NCI-H128 (cell line): ENCODE measurements around the gene CAPN5.

Experiments used
- DNase-seq: peaks from one replicate; lab custom pipeline; 2025; ENCODE audit not compliant: unreplicated experiment; lab: John Stamatoyannopoulos, UW

The CAPN5 gene

DNA sequence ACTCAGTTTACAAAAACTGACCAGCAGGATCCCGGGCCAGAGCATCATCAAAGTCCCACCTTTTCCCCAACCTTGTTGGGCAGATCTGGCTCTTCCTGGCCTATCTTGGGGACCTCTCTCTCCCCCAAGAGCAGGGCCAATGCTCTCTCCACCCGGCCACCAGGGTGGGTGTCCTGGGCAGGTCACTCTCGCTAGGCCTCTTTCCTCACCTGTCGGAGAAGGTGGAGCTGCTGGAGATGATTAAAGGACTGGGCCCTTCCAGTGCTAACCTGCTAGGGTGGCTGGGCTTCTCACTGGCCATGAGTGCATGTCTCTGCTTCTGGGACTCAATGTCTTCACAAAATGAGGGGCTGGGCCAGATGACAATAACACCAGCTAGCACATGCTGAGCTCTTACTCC lies 2.9 kb upstream of the CAPN5 start:
- no peak for DNase-seq

DNA sequence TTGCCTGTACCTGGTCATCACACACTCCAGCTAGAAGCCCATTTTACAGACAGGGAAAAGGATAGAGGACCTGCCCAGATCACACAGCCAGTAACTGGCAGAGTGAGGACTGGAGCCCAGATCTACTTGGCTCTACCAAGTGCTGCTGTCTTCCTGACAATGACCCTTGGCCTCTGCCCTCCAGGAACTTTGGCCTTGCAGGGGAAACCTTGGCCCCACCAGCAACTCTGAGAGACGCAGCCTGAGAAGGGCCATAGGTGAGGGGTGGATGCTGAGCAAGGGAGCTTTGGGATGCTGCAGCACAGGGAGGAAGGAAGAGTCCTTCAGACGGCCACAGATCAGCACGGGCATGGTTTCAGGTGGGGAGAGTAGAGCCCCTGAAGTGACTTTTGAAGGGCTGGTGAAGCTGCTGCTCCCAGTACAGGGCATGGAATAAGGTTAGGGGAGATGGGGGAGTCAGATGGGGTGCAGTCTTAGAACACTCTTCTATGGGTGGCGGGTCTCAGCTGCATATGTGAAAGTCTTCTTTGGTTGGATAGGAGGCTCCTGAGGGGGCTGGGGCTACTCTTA lies 2.0 kb upstream of the CAPN5 start:
- no peak for DNase-seq

DNA sequence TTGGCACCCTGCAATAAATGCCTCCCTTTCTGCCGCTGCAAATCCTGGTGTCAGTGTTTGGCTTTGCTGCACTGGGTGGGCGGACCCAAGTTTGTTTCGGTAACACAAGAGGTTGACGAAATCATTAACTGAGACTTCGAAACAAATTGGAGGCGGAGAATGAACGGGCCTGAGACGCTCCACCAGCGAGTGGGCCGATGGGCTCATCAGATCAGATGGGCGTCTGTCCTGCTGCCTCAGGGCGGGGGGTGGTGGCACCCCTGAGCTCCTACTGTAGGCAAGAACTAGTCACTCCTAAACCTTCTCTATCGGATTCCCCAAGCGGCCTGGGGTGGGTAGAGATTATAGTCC lies 918 bp upstream of the CAPN5 start:
- DNase-seq, result no peak

DNA sequence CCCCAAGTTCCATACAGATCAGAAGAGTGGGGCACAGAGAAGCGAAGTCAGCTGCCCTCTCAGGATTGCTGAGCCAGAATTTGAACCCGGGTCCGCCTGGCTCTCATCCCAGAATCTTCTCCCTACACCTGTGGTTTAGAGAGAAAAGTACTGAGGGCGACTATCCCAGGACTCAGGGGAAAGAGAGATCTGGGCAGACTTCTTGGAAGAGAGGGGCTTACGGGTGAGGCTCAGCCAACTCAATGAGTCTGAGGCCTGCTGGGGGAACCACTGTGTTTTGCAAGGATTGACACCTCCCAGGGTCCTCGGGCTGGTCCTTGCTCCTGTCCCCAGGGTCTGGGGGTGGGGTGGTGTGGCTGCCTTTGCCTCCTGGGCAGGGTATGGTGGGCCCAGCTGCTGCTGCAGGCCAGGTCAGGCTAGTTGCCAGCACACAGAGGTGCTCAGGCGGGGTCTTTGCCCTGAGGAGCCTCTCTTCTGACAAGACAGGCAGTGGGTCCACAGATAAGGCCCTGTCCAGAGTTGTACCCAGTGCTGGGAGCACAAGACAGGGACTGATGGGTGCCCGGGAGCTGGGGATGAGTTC lies 1.2 kb downstream of the CAPN5 start:
- no peak for DNase-seq

DNA sequence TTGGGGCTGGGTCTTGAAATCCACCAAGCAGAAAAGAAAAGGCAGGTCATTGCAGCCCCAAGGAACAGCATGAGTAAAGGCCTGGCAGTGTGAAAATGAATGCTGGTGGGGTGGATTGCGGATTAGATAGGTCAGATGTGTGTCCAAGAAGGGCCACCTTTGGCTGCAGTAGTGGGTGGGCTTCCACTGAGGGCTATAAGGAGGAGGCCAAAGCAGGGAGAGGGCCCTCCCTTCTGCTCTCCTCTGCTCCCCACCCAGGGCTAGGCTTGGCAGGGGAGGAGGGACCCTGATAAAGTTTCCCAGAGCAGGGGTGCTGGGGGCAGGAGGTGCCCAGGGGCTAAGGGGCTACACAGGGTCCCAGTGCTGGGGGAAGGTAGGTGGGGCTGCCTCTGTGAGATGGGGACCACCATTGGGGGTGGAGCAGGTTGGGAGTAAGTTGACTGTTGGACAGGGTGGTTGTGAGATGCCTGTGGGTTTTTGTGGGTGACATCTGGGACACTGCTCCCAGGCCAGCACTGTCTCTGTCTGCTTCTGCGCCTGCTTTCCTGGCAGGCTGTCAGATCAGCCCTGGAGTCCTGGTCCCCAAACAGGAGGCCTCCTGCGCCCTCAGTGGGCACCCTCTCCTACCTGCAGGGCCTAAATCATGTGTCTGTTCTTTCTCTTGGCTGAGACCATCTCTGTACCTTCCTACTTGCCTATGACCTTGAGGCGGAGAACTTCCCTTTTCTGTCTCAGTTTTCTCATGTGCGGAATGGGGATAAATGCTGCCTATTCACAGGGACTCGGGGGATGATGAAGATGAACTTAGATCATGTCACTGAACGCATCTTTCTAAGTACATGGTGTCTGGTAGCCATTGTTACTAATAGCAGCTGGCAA lies 1.9 kb downstream of the CAPN5 start:
- DNase-seq, result no peak

DNA sequence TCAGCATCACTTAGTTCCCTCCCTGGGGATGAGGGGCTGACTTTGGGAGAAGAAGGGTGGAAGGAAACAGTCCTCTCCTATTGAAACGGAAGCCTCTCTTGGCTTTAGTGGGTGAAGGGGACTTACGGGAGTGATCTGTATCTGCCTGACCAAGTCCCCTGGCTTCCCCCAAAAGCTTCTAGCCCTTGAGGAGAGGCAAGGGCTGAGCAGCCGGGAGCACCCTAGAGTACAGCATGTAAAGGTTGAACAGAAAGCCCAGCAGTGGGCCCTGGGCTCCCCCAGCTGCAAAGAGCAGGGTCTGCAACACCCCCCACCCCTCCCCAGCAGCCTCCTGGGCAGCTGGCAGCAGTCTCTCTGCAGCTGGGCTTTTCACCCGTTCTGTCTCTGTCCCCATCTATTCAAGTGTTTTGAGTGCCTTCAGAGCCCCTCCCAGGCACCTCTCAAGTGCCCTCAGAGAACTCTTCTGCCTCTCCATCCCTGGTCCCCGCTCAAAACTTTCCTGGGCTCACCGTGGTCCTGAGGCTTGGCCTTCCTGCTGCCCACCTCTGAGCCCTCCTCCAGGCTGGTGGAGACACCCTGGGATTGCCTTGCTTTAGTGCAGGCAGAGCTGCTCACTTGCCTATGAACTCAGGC lies 2.7 kb downstream of the CAPN5 start:
- no peak for DNase-seq

DNA sequence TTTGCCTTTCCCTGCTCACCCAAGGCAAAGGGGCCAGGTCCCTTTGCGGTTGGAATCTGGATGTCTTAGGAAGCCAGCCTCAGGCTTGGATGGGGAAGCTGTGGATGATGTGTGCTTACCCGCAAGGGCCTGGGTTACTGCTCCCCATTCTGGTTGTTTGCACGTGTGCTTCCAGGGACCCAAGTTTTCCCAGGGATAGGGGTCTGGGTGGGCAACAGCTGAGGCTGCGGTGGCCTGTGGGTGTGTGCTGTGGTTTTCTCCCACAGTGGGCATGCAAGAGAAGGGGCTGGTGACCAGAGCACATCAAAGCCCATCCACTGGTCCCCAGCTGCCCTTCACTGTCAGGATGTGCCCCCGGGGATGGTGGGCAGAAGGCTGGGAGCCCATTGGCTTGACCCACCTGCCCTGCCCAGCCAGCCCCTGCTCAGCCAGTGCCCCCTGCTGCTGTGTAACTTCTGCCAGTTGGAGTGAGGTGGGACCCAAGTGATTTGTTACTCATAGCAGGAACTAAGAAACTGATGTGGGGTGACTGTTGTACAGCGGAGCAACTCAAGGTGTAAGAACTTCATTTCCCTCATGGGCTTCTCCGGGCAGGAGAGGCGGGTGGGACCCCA lies 3.3 kb downstream of the CAPN5 start:
- no peak for DNase-seq

DNA sequence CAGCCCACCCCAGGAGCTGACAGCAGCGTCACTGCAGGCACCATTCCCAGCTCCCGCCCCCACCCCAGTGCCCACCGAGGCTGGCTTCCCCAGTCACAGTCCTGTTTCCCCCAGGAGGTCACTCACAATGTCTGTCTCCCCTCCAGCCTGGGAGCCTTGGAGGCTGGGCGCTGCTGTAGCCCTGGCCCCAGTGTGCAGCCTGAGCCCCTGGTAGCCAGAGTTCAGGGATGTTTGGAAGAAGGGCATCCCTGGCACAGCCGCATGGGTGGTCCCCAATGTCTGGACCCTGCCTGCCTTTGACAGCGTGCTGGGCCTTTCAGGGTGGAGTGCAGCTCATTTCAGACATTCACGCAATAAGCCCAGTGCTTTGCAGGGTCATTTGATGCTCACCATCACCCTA lies 4.3 kb downstream of the CAPN5 start:
- no peak for DNase-seq

DNA sequence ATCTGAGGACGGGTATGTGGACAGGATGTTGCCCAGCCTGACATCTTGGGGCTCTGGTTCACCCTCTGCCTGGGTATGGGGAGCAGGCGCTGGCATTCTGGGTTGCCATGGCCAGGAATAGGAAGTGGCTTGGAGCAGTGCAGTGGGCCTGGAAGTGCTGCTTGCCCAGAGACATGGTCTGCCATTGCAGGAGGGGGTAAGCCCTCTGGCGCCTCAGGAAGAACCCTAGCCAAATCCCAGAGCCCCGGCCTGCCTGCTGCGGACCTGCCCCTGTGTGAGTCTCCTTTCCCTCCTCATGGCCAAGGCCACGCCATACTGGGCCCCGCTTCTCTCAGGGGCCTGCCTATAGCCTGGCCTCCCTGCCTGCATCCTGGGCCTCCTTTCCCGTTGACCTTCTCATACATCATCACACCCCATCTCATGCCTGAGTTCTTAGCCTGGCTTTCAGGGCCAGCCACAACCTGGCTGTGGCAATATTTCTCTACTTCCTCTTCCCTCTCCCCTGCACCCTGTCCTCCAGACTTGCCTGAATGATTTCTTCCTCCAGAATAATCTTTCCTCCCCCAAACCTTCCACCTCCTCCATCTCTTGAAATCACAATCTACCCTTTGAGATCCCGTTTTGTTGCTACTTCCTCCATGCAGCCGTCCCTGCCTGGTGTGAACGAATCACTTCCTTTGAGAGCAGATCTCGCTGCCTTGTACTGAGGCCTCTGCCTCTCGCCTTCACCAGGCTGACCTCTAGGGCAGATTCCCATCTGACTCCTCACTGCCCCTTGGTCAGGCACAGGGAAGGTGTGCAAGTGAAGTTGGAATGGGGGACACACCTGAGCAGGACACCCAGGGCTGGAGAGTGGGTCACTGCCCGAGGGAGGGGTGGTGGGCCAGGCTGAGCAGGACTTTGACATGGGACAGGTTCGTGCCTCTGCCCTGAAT lies 5.2 kb downstream of the CAPN5 start:
- no peak for DNase-seq

DNA sequence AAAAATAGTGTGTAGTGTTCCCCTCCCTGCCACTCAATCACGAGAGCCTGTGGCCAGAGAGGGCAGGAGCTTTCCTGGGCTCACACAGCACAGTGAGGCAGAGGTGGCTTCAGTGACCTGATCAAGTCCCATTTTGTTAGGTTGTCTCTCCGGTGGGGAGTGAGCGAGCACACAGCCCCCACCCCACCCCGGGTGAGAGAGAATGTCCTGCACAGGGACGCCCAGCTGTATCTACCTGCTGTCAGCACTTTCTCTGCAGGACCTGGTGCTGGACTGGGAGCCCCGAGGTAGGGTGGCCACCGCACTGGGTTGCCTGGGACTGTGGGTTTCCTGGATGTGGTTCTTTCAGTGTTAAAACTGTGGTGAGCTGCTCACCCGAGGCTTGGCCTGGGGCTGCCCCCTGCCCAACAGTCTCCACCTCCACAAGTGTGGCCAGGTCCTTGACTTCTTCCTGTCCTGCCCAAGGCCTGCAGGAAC lies 6.1 kb downstream of the CAPN5 start:
- no peak for DNase-seq

DNA sequence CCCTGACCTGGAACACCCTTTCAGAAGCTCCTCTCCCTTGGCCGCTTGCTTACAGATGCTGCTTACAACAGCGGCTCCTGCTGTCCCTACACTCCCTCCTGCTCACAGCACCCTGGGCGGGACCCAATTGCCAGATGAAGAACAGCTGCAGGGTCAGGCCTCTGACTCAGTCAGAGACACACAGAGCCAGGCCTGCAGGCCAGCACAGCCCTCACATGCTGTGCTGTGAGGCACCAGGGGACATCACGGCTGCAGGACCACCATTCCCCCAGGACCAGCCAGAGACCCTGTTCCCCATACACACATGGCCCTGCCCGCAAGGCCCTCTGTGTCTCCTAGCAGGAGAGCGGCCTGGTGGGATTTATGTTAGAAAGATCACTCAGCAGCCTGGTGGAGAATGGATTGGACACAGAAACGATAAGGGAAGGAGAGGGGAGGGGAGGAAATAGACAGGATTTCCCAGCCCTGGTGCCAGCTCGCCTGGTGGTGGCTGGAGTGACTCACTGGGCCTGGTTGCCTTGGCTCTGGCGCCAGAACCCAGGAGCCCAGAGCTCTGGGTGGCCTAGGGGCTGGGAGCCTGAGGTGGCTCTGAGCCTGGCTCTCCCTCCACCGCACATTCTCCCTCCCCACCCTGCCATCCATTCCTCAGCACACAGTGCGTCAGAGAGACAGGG lies 6.7 kb downstream of the CAPN5 start:
- DNase-seq, result no peak

DNA sequence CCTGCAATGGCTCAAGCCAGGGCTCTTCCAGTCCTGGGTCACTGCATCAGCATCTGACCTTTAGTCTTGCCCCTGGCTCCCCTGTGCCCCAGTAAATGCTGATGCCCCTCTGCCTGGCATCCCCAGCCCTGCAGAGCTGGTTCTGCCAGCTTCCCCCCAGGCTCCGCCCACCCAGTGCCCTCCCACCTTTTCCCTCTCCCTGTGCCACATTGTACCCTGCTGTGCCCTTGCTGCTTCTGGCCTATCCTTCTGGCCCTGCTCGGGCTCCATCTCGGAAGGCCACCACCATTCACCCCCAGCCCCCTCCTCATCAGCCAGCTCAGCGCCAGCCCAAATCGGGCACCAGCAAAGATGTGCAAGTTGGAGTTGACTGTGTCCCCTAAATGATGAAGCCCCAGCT lies 7.4 kb downstream of the CAPN5 start:
- no peak for DNase-seq

DNA sequence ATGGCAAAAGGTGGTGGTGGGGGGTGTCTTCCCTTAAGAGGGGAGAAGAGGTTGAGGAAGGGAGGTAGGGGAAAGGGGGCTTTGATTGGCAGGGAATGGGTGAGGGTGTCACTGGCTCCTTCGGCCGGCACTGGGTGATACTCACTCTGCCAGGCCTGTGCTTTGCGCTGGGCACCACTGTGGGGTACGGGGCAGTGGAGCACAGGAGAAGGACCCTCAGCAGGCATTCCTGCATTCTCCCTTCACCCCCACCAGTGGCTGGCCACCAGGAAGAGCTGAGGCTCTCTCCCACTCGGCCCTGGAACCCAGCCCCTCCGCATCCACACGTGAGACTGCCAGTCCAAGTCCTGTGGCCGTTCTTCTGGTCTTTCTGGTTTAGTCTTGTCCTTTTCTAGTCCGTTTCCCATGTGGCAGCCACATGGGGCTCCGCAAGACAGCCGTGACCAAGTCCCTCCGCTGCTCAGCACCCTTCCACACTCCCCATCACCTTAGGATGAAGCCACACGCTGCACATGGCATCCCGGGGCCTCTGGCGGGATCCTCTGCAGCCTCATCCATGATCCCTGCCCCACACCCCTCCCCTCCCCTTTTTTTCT lies 8.0 kb downstream of the CAPN5 start:
- DNase-seq, result no peak

DNA sequence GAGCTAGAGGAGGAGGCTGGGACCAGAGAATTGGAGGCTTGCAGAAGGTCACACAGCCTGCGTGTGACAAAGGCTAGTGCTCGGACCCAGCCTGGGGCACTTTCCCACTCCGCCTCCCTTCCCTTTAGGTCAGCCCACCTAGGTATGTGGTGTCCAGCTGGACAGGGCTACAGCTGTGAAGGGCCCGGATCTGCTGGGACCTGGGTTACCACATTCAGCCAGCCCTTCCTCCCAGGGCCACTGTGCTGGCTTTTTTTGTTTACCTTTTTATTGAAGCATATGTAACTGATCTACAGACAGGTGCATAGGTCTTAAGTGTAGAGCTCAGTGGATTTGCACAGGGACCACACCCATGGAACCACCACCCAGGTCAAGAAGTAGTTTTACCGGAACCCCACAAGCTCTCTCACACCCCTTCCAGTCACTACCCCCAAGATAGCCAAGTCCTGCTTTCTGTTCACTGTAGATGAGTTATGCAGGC lies 8.7 kb downstream of the CAPN5 start:
- DNase-seq, result no peak

DNA sequence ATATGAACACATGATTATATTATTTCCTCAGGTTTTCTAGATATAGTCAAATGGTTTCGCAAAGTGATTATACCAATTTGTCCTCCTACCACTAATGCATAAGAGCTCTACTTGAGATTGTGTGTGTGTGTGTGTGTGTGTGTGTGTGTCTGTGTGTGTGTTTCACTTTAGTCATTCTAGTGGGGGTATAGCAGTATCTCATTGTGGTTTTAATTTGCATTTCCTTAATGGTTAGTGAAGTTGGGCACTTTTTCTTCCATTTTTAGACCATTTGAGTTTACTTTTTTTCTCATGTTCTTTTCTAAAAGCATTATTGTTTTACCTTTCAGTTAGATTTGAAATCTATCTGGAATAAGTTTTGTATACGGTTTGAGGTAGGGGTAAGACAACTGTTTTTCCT lies 12.9 kb downstream of the CAPN5 start:
- DNase-seq, result no peak

DNA sequence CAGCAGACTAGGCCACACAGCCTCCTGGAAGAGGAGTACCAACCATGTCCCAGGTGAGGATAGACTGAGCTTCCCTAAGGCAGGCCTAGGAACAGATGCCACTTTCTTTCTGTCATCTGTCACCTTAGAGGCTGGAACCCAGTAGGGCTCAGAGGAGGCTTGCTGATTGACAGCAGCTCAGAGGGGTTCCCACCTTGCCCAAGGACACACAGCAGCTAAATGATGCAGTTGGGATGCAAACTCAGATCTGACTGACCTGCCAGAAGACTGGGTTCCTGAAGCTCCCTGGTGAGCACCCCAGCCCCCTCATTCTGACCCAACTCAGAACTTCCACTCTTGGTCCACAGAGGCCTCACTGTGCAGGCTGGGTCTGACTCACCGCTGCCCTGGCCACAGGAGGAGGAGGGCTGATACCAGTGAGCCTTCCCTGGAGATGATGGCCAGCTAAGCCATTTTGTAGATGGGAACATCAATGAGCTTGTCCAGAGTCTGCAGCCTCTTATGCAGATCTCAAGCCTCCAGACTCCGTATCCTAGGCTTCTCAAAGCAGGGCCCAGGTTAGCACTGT lies 14.0 kb downstream of the CAPN5 start:
- DNase-seq, result no peak

DNA sequence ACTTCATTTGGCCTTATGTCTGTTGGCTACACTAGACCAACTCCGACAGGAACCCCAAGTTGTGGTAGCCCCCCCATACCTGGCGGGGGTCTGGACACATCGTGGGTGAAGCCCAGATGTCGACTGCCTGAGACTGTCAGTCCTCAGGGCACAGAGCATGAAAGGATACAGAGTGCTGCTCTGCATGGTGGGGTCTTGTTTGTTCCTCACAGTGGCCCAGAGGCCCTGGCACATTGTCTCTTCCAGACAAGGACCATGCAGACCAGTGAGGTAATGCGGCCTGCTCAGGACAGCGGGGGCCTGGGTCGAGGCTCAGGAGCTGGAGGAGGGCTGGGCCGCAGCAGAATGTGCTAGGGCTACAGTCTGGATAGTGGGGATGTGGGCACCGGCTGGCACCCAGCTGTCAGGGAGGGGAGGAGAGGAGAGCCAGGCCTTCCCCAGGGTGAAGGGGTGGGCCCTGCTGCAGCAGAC lies 14.6 kb downstream of the CAPN5 start:
- no peak for DNase-seq

DNA sequence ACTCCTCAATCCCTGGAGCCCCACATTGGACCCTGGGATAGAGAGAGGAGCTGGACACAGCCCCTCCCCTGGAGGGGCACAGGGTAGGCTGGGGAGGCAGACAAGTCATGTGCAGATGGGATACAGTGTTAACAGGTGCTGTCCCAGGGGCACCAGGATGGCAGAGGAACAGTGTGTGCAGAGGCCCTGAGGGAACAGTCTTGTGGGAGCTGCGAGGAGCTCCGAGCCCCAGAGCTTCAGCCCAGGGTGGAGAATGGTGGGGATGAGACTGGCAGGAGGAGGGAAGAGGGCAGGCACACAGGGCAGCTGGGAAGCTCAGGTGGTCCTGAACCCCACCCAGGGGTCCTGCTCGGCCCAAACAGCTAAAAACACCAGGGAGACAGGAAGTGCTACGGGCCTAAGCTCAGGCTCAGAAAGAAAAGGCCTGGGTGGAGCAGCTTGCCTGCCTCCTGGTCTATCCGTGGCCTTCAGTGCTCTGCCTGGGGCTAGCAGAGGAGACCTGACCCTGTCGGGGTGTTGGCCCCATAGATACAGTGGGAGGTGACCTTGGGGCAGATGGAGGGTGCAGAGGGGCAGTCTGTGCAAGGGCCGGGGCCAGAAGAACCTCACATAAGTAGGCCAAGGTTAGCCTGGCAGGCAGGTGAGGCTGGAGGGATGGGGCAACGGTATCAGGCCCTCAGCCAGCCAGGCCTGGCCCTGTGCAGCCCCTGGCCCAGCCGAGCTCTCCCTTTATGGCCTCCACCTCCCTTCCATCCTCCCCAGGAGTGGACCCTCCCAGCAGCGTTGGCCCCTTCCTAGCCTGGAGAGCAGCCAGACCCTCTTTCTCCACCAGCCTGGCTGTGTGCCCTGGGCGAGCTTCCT lies 15.4 kb downstream of the CAPN5 start:
- no peak for DNase-seq
